CD8-positive, alpha-beta memory T cell (primary cell): ENCODE results near the gene CSF1. TPM values are rescaled to one million over a fixed set of nuclear protein-coding genes. Genes with fewer than 3 reads are reported as not detected.

ENCODE experiments used
- CTCF ChIA-PET: fragments of 350-600 bp; sonication (Branson Sonifier 250); formaldehyde crosslinking; loops from one replicate; lab custom pipeline; 2021; ENCODE audit warnings: antibody characterized with exemption; lab: Charles Lee
- POLR2A ChIA-PET: fragments of 350-600 bp; sonication (Branson Sonifier 250); formaldehyde crosslinking; loops from one replicate; lab custom pipeline; 2021; ENCODE audit warnings: antibody characterized with exemption; lab: Charles Lee
- DNase-seq, 5 donors: peaks; one replicate each; pipeline versions ENCODE4 v3.0.0 to v3.0.0-alpha.2; 2020 to 2022; ENCODE audit warnings: mixed read lengths in 1 of 5
- H3K27ac ChIP-seq: one replicate; pipeline ENCODE4 v1.7.0; 2013; ENCODE audit warnings: low read depth, mild to moderate bottlenecking, low read length, moderate library complexity
- H3K27me3 ChIP-seq: 2 replicates; pipeline ENCODE4 v1.7.0; 2013; ENCODE audit warnings: low read length, mild to moderate bottlenecking; ENCODE audit not compliant: insufficient read depth, poor library complexity, severe bottlenecking
- H3K36me3 ChIP-seq: 2 replicates; pipeline ENCODE4 v1.7.0; 2013; ENCODE audit warnings: mild to moderate bottlenecking, low read length, moderate library complexity; ENCODE audit not compliant: insufficient read depth
- H3K4me1 ChIP-seq: 2 replicates; pipeline ENCODE4 v1.7.0; 2013; ENCODE audit warnings: mild to moderate bottlenecking, low read length, moderate library complexity; ENCODE audit not compliant: insufficient read depth
- H3K4me3 ChIP-seq: 2 replicates; pipeline ENCODE4 v1.7.0; 2013; ENCODE audit warnings: mild to moderate bottlenecking, low read length
- H3K9me3 ChIP-seq: 2 replicates; pipeline ENCODE4 v1.7.0; 2013; ENCODE audit warnings: mild to moderate bottlenecking, low read length
- H3K27ac Mint-ChIP-seq, 8 donors: one replicate each; pipeline ENCODE4 v1.8.0; 2020 to 2021; ENCODE audit warnings: mixed read lengths in 8 of 8, mild to moderate bottlenecking in 6 of 8, inconsistent platforms in 3 of 8, moderate library complexity in 3 of 8
- H3K27me3 Mint-ChIP-seq, 2 donors: one replicate each; pipeline ENCODE4 v1.8.0; 2020 to 2021; ENCODE audit warnings: mixed read lengths in 2 of 2, mild to moderate bottlenecking in 1 of 2, moderate library complexity in 1 of 2
- H3K36me3 Mint-ChIP-seq, 3 donors: one replicate each; pipeline ENCODE4 v1.8.0; 2020 to 2021; ENCODE audit warnings: mixed read lengths in 3 of 3, inconsistent platforms in 1 of 3, mild to moderate bottlenecking in 1 of 3
- H3K4me1 Mint-ChIP-seq, 3 donors: one replicate each; pipeline ENCODE4 v1.8.0; 2020 to 2021; ENCODE audit warnings: mixed read lengths in 3 of 3, inconsistent platforms in 1 of 3, mild to moderate bottlenecking in 1 of 3
- H3K4me3 Mint-ChIP-seq, 7 donors: one replicate each; pipeline ENCODE4 v1.8.0; 2020 to 2021; ENCODE audit warnings: mixed read lengths in 7 of 7, mild to moderate bottlenecking in 6 of 7, moderate library complexity in 4 of 7, inconsistent platforms in 2 of 7
- H3K9me3 Mint-ChIP-seq, 5 donors: one replicate each; pipeline ENCODE4 v1.8.0; 2020 to 2022; ENCODE audit warnings: mixed read lengths in 5 of 5, mild to moderate bottlenecking in 3 of 5, moderate library complexity in 2 of 5, inconsistent platforms in 1 of 5
- polyA plus RNA-seq: library from polyadenylated mRNA; unstranded; fragments of 300-500 nt; fragmentation: Illumina TruSeq; gene quantifications from one replicate; pipeline ENCODE4 v1.2.3, GENCODE V29; 2021
- total RNA-seq, 2 experiments: library from RNA; stranded (reverse); gene quantifications; one replicate each; pipeline ENCODE4 v1.2.3, GENCODE V29; 2021

The CSF1 gene
- total and polyA plus RNA-seq, 3 experiments from 2014 or later = 5.6 to 87.8 (median 82.8) TPM

DNA sequence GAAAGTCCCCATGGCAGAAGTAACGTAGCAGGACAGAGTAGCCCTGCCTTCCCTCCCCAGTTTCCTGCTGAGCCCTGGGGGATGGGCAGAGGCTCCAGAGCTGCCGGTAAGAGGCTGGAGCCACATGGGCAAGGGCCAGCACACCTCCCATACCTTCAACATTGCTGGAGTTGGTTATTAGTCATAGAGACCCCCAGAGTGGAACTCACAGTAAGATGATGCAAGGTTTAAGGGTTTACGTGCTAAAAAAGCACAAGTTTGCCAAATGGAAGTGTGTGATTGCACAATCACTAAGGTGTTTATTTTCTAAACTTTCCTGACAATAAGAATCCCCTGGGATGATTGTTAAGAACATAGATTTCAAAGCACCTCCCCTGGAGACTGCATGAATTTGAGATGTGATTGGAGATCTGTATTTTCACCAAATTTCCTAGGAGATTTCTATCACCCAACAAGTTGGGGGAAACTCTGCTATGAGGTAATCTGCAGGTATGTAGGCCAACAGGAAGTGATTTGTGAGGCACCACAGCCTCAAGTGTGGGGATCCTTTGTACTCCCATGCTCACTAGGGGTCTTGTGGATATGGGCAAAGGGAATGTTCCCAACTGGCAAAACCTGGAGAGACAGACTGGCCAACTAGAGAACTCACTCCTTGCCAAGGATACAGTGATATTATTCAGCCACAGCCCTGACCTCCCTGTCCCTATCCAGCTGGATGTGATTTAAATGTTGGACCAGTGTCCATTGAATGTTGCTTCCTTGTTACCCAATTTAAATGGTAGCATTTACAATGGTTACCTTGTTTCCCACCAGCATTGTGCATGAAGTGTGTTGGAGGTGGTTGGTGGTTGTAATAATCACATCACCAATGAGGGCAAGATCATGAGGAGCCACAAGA, 37.1 kb upstream of the CSF1 start:
- H3K27me3 Mint-ChIP-seq = peaks cover 0 to 7% of the 10 kb centered on the region in 2 donors
- peaks cover 9 to 20% (median 14%) of the 10 kb centered on the region in 3 donors for H3K4me1 Mint-ChIP-seq
- H3K9me3 Mint-ChIP-seq = no peaks in the 10 kb centered on the region
- H3K27ac Mint-ChIP-seq = peak overlapping the region in 7 of 8 donors; percentile 12 to 78 (median 58)
- no peak overlapping the region for H3K27ac ChIP-seq
- no peaks in the 10 kb centered on the region for H3K27me3 ChIP-seq
- no peak overlapping the region for H3K4me3 ChIP-seq
- no peak for DNase-seq
- peak overlapping the region in 2 of 7 donors; percentile 46 to 50 for H3K4me3 Mint-ChIP-seq
- no peaks in the 10 kb centered on the region for H3K9me3 ChIP-seq
- no peaks in the 10 kb centered on the region for H3K36me3 Mint-ChIP-seq
- ChIA-PET POLR2A (no interaction called here), CTCF (no interaction called here)
- H3K4me1 ChIP-seq = peaks cover 4% of the 10 kb centered on the region
- H3K36me3 ChIP-seq = no peaks in the 10 kb centered on the region

DNA sequence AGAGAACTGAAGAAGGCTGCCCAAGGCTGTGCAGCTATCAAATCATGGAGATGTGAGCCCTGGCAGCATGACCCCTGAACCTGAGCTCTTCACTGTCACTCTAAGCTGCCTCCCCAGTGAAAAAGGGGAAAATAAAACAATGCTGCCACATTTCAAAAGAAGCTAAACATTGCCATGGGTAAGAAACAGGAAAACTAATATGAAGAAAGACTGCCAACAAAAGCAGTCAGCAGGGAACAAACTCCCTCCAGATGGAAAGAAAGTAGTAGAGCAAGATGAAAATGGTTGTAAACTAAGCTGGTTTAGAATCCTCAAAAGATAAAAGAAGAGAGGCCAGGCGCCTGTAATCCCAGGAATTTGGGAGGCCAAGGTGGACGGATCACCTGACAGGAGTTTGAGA, 36.2 kb upstream of the CSF1 start:
- no peak overlapping the region for H3K27ac ChIP-seq
- peaks cover 0 to 4% of the 10 kb centered on the region in 2 donors for H3K27me3 Mint-ChIP-seq
- H3K4me1 ChIP-seq = peaks cover 4% of the 10 kb centered on the region
- no peak for DNase-seq
- CTCF ChIA-PET = no interaction called here
- H3K9me3 Mint-ChIP-seq = no peaks in the 10 kb centered on the region
- no peaks in the 10 kb centered on the region for H3K9me3 ChIP-seq
- H3K36me3 Mint-ChIP-seq = no peaks in the 10 kb centered on the region
- H3K27me3 ChIP-seq = no peaks in the 10 kb centered on the region
- H3K4me3 Mint-ChIP-seq = no peak overlapping the region
- H3K4me1 Mint-ChIP-seq = peaks cover 9 to 20% (median 14%) of the 10 kb centered on the region in 3 donors
- H3K36me3 ChIP-seq = no peaks in the 10 kb centered on the region
- no peak overlapping the region for H3K27ac Mint-ChIP-seq
- no peak overlapping the region for H3K4me3 ChIP-seq
- POLR2A ChIA-PET = no interaction called here

DNA sequence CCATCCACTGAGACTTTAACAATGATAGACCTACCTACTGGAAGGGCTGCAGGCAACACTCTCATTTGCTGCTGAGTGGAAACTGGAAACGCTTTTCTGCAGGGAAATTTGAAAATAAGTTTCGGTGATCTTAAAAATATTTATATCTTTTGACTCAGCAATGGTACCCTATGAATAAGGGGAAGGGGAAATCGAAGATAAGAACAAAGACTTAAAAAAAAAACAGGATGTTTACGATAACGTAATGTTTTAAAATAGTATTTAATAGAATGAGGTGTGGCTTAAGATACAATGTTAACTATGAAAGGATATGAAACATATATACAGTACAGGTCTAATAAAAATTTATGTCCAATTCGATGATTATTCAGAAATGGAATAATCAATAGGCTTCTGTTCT, 34.8 kb upstream of the CSF1 start:
- Mint-ChIP-seq H3K36me3 (no peaks in the 10 kb centered on the region), H3K27ac (no peak overlapping the region), H3K9me3 (no peaks in the 10 kb centered on the region), H3K4me3 (no peak overlapping the region), H3K4me1 (peaks cover 9 to 20% (median 14%) of the 10 kb centered on the region in 3 donors), H3K27me3 (peaks cover 0 to 4% of the 10 kb centered on the region in 2 donors)
- Histone ChIP-seq H3K4me3 (no peak overlapping the region), H3K27me3 (no peaks in the 10 kb centered on the region), H3K9me3 (no peaks in the 10 kb centered on the region), H3K36me3 (no peaks in the 10 kb centered on the region), H3K4me1 (peaks cover 4% of the 10 kb centered on the region), H3K27ac (no peak overlapping the region)
- DNase-seq = no peak
- POLR2A ChIA-PET = no interaction called here
- CTCF ChIA-PET = no interaction called here

DNA sequence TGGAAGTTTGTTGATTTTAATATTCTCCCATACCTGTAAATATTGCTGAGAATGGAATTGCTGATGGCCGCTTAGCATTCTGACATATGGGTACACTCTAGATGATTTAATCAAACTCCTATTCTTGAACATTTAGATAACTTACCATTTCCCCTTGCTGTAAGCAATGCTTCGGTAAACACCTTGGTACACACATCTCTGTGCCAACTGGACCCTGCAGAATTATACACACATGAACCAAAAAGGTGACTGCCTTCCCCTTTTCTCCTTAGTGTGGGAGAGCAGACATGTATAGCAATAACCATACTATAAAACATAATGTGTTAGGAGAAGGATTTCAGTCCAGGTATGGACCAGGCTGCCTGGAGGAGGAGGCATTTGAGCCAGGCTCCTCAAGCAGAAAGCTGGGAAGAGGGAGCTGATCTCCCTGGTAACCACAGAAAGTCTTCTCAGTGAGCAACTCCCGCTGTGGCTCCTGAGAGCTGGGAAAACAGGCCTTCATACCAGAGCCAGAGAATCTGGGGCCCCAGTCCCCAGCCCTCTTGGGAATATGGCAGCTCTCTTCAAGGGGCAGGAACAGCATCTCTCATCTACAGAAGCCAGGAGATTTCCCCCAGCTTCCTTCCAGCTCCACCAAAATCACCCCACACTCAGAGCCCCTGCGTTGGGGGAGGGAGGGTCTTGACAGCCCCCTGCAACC, 33.9 kb upstream of the CSF1 start:
- peaks cover 9 to 20% (median 14%) of the 10 kb centered on the region in 3 donors for H3K4me1 Mint-ChIP-seq
- H3K36me3 Mint-ChIP-seq = no peaks in the 10 kb centered on the region
- Histone ChIP-seq H3K4me1 (peaks cover 4% of the 10 kb centered on the region), H3K4me3 (no peak overlapping the region), H3K27me3 (no peaks in the 10 kb centered on the region), H3K27ac (no peak overlapping the region), H3K36me3 (no peaks in the 10 kb centered on the region), H3K9me3 (no peaks in the 10 kb centered on the region)
- no peak overlapping the region for H3K27ac Mint-ChIP-seq
- ChIA-PET POLR2A (no interaction called here), CTCF (interaction anchor here (1.1 kb wide), 1 partner anchor 86 kb away, joined by 3 read pairs; no protein-coding TSS in a partner anchor)
- DNase-seq = no peak
- H3K9me3 Mint-ChIP-seq = no peaks in the 10 kb centered on the region
- no peak overlapping the region for H3K4me3 Mint-ChIP-seq
- H3K27me3 Mint-ChIP-seq = peaks cover 0 to 3% of the 10 kb centered on the region in 2 donors

DNA sequence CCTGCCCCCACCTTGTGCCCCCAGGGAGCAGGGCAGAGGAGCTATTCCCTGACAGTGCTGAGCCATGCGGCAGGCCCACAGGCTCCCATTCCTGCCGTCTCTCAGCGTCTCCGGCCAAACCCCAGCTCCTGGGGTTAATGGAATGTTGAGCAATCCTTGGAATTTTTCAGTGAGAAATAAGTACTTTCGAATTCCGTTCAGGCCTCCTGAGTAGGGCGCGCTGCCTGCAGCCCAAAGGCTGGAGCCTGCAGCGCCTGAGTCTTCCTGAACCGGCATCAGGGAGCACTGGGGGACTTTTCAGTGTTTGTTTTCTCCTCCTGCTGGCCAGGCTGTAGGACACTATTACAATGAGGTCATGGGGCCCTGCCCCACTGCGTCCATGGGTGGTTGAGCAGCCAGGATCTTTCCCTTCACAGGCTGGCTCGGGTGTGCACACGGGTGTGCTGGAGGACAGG, 33.3 kb upstream of the CSF1 start:
- ChIA-PET POLR2A (no interaction called here), CTCF (interaction anchor here (1.1 kb wide), 1 partner anchor 86 kb away, joined by 3 read pairs; no protein-coding TSS in a partner anchor)
- H3K9me3 Mint-ChIP-seq = no peaks in the 10 kb centered on the region
- no peak for DNase-seq
- no peaks in the 10 kb centered on the region for H3K36me3 ChIP-seq
- H3K4me1 Mint-ChIP-seq = peaks cover 9 to 20% (median 14%) of the 10 kb centered on the region in 3 donors
- peaks cover 0 to 3% of the 10 kb centered on the region in 2 donors for H3K27me3 Mint-ChIP-seq
- H3K9me3 ChIP-seq = no peaks in the 10 kb centered on the region
- peaks cover 4% of the 10 kb centered on the region for H3K4me1 ChIP-seq
- no peaks in the 10 kb centered on the region for H3K36me3 Mint-ChIP-seq
- H3K4me3 ChIP-seq = no peak overlapping the region
- H3K27ac ChIP-seq = no peak overlapping the region
- no peak overlapping the region for H3K27ac Mint-ChIP-seq
- H3K27me3 ChIP-seq = no peaks in the 10 kb centered on the region
- H3K4me3 Mint-ChIP-seq = no peak overlapping the region

DNA sequence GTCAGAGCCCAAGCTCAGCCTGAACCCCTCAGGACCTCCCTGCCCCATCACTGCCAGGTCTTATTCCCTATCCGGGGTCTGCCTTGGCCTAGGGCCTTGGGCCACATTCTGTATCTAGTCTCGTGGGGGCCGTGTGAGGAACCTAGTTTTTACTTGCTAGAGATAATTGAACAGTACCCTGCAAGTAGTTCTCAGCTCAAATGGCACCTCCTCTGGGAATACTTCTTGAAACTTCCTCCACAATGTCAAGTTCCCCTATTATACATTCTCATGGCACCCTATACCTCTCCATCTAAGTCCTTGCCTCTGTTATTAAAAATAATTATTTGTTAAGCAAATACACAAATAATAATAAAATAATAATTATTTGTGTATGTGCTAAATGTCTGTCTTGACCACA, 32.9 kb upstream of the CSF1 start:
- no peak for DNase-seq
- no peak overlapping the region for H3K27ac ChIP-seq
- Mint-ChIP-seq H3K27me3 (peaks cover 0 to 3% of the 10 kb centered on the region in 2 donors), H3K36me3 (no peaks in the 10 kb centered on the region), H3K27ac (no peak overlapping the region), H3K4me3 (no peak overlapping the region), H3K4me1 (peaks cover 9 to 15% (median 12%) of the 10 kb centered on the region in 3 donors), H3K9me3 (no peaks in the 10 kb centered on the region)
- H3K27me3 ChIP-seq = no peaks in the 10 kb centered on the region
- ChIA-PET POLR2A (no interaction called here), CTCF (interaction anchor here (1.1 kb wide), 1 partner anchor 87 kb away, joined by 3 read pairs; no protein-coding TSS in a partner anchor)
- H3K4me1 ChIP-seq = peaks cover 4% of the 10 kb centered on the region
- H3K36me3 ChIP-seq = no peaks in the 10 kb centered on the region
- H3K4me3 ChIP-seq = no peak overlapping the region
- no peaks in the 10 kb centered on the region for H3K9me3 ChIP-seq

DNA sequence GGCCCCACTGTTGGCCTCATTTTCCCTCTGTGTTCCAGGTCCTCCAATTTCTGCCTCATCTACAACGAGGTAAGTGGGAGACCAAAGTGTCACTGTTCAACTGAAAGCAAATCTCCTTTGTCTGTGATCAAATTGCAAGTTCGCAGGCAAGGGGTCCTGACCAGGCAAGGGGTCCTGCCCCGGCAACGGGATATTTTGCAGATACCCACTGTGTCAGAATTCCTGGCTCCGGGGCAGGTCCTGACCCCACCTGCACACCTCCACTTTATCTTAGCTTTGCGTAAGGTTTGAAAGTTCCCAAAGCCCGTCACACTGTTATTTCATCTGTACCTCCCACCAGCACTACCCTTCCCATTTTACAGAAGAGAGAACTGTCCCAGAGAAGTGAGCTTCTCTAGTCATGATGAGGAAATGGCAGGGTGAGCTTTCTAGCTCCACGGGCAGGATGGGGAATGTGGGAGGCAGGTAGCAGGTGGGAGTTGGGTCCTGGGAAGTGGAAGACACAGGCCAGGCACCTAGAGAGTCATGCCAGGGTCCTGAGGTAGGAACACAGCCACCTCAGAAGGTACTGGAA, 32.0 kb upstream of the CSF1 start:
- H3K9me3 Mint-ChIP-seq = no peaks in the 10 kb centered on the region

More for the DNA sequence above, 32.0 kb upstream of the CSF1 start:
- H3K27me3 ChIP-seq = no peaks in the 10 kb centered on the region
- no peak overlapping the region for H3K27ac ChIP-seq
- H3K4me3 ChIP-seq = no peak overlapping the region
- no peaks in the 10 kb centered on the region for H3K36me3 ChIP-seq
- Mint-ChIP-seq H3K36me3 (no peaks in the 10 kb centered on the region), H3K4me3 (no peak overlapping the region), H3K27ac (no peak overlapping the region), H3K4me1 (peaks cover 1 to 7% (median 3%) of the 10 kb centered on the region in 3 donors), H3K27me3 (peaks cover 0 to 3% of the 10 kb centered on the region in 2 donors)
- no peaks in the 10 kb centered on the region for H3K4me1 ChIP-seq
- ChIA-PET CTCF (no interaction called here), POLR2A (no interaction called here)
- DNase-seq = no peak
- H3K9me3 ChIP-seq = no peaks in the 10 kb centered on the region
